Adrenal gland (tissue), 12 donors: ENCODE measurements around the gene ARHGEF38. TPM values are rescaled to one million over a fixed set of nuclear protein-coding genes. Genes with fewer than 3 reads are reported as not detected.

Experiments used
- DNase-seq, 7 donors: peaks; one replicate each; pipeline ENCODE4 v3.0.0-alpha.2; 2019 to 2020
- H3K27ac ChIP-seq, 5 donors: fragments of 200-600 bp; sonication (generic) in 4 of 5; 1 replicate in 3 of 5; 2 replicates in 2 of 5; pipeline versions ENCODE4 v1.5.1 to v1.8.0; 2016 to 2020; ENCODE audit warnings: mild to moderate bottlenecking in 1 of 5
- H3K27me3 ChIP-seq: fragments of 200-600 bp; 2 replicates; pipeline ENCODE4 v1.8.0; 2021
- H3K36me3 ChIP-seq, 2 donors: fragments of 200-600 bp; replicated peaks in 1 of 2; 1 replicate in 1 of 2; 2 replicates in 1 of 2; pipeline versions ENCODE4 v1.5.1 to v1.8.0; 2018 to 2022
- H3K4me1 ChIP-seq, 2 donors: fragments of 200-600 bp; replicated peaks in 1 of 2; 1 replicate in 1 of 2; 2 replicates in 1 of 2; pipeline versions ENCODE4 v1.5.1 to v1.8.0; 2018 to 2021
- H3K4me3 ChIP-seq, 4 donors: fragments of 200-600 bp; sonication (generic) in 3 of 4; one replicate each; pipeline ENCODE4 v1.5.1; 2016 to 2018
- H3K9me3 ChIP-seq, 3 donors: fragments of 200-600 bp; sonication (generic) in 1 of 3; replicated peaks in 1 of 3; 1 replicate in 2 of 3; 2 replicates in 1 of 3; pipeline versions ENCODE4 v1.5.1 to v1.8.0; 2016 to 2021
- POLR2A ChIP-seq, 2 donors: fragments of 450-650 bp; IDR thresholded peaks; one replicate each; pipeline ENCODE4 v1.6.1; 2017; ENCODE audit warnings: antibody characterized with exemption in 2 of 2, mild to moderate bottlenecking in 2 of 2, moderate library complexity in 1 of 2
- WGBS, 4 donors: extraction: QIAGEN DNeasy Blood & Tissue Kit in 2 of 4; methylation state at CpG; one replicate each; pipeline versions ENCODE4 v1.1.5 to v1.1.7; 2013 to 2017; 5-methylcytosine and 5-hydroxymethylcytosine counted together
- intact Hi-C, 2 donors: fragments of 100-400 bp; cut with DNase I; formaldehyde crosslinking; loops; one replicate each; pipeline versions ENCODE4 v1.14.1 to v1.15.0; 2022 to 2023
- polyA plus RNA-seq, 3 donors: library from polyadenylated mRNA; stranded (reverse); fragments of 200-250 nt in 2 of 3; fragments of 350-450 nt in 1 of 3; fragmentation: Illumina TruSeq in 1 of 3; extraction: RNeasy Lipid Tissue Mini Kit (QIAGEN cat#74804) in 1 of 3; gene quantifications; one replicate each; pipeline ENCODE4 v1.2.3, GENCODE V29; 2013 to 2014
- total RNA-seq, 9 donors: library from RNA; depleted of rRNA in 4 of 9; stranded (reverse); fragments of >200 nt in 4 of 9; fragments of 120-200 nt in 1 of 9; fragmentation: NEBNext Ultra II Directional in 1 of 9; extraction: Animal tissue kit (Norgen Biotek cat#: 25700) in 1 of 9; gene quantifications; one replicate each; pipeline versions ENCODE4 v1.1.0 to v1.2.4, GENCODE V29; 2013 to 2023
- TF ChIP-seq, protein P1 (sequence below), 6 experiments: fragments of 450-650 bp in 4 of 6; fragments of 200-600 bp in 2 of 6; sonication (generic) in 1 of 6; IDR thresholded peaks; 1 replicate in 5 of 6; 2 replicates in 1 of 6; pipeline versions ENCODE4 v1.5.1 to v1.8.0; 2016 to 2021; ENCODE audit warnings: antibody characterized with exemption in 6 of 6, mild to moderate bottlenecking in 2 of 6, moderate library complexity in 1 of 6
- donor health status: healthy with polysubstance abuse.
- donor health status: Bipolar disorder and iron deficiency.
- donor health status: DM: yes; HTN: yes; CAD: no.
- donor health status: DM: no; HTN: no; CAD: no.
- donor health status: DM: no; HTN: no; CAD: no.
- donor health status: DM: yes; HTN: yes; CAD: no.

Gene ARHGEF38
- total and polyA plus RNA-seq, 12 donors = not detected

DNA sequence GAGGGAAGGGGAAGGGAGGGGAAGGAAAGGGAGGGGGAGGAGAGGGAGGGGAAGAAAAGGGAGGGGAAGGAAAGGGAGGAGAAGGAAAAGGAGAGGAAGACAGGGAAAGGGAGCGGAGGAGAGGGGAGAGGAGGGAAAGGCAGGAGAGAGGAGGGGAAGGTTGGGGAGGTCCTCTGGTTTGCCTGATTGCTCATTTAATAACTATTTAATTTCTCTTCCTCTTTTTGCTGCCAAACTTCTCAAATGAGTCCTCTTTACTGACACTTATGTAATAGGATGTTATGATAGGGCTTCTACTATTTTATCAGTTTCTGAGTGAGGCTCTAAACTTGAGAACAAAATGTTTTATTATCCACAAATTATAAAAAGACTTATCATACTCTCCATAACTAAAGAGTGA lies 43.1 kb upstream of the ARHGEF38 start:
- H3K27me3 ChIP-seq = no peaks in the 10 kb centered on the region
- H3K4me3 ChIP-seq = no peak overlapping the region
- H3K27ac ChIP-seq = no peak overlapping the region
- no peaks in the 10 kb centered on the region for H3K36me3 ChIP-seq
- intact Hi-C loops = no loop called here
- WGBS, 4 donors = 83 to 88% (median 85%) methylated on average over 1 of the region's 1 CpG
- H3K9me3 ChIP-seq = no peaks in the 10 kb centered on the region
- DNase-seq = no peak
- H3K4me1 ChIP-seq = no peaks in the 10 kb centered on the region
- TF ChIP-seq, protein P1, sequence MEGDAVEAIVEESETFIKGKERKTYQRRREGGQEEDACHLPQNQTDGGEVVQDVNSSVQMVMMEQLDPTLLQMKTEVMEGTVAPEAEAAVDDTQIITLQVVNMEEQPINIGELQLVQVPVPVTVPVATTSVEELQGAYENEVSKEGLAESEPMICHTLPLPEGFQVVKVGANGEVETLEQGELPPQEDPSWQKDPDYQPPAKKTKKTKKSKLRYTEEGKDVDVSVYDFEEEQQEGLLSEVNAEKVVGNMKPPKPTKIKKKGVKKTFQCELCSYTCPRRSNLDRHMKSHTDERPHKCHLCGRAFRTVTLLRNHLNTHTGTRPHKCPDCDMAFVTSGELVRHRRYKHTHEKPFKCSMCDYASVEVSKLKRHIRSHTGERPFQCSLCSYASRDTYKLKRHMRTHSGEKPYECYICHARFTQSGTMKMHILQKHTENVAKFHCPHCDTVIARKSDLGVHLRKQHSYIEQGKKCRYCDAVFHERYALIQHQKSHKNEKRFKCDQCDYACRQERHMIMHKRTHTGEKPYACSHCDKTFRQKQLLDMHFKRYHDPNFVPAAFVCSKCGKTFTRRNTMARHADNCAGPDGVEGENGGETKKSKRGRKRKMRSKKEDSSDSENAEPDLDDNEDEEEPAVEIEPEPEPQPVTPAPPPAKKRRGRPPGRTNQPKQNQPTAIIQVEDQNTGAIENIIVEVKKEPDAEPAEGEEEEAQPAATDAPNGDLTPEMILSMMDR (IDR thresholded peaks at IDR 0.05) = no peak
- TF ChIP-seq POLR2A (IDR thresholded peaks at IDR 0.05) = no peak

- H3K27ac ChIP-seq = no peak overlapping the region
- no peak overlapping the region for H3K4me3 ChIP-seq
- WGBS, 4 donors = 37 to 45% (median 43%) methylated on average over 1 of the region's 1 CpG
- H3K4me1 ChIP-seq = no peaks in the 10 kb centered on the region
- DNase-seq = no peak
- no peaks in the 10 kb centered on the region for H3K27me3 ChIP-seq
- intact Hi-C loops = no loop called here
- no peaks in the 10 kb centered on the region for H3K9me3 ChIP-seq
- H3K36me3 ChIP-seq = no peaks in the 10 kb centered on the region
- no peak for TF ChIP-seq POLR2A (IDR thresholded peaks at IDR 0.05)
- TF ChIP-seq, protein P1 (IDR thresholded peaks at IDR 0.05) = no peak
Measured at GRCh38 chr4:105509714-105510113, 42.7 kb upstream of the ARHGEF38 start.

DNA sequence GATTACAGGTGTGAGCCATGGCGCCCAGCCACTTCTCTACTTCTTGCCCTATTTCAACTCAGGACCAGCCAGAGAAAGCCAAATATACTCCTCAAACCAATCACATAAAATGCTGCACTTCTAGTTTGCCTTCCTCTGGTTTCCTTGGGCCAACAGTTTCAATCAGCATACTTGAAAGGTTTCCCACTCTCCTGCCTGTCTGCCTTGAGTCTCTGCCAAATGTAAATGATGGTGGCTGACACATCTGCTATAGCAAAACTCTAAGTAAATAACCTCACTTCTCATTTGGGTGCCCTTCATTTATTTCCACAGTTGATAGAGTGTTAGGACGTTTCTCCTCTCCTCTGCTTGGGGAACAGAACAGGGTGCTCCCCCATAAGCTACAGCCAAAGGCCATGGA lies 42.2 kb upstream of the ARHGEF38 start:
- Histone ChIP-seq H3K27me3 (no peaks in the 10 kb centered on the region), H3K9me3 (no peaks in the 10 kb centered on the region), H3K27ac (no peak overlapping the region), H3K4me3 (no peak overlapping the region), H3K36me3 (no peaks in the 10 kb centered on the region), H3K4me1 (no peaks in the 10 kb centered on the region)
- WGBS, 4 donors = 52 to 72% (median 58%) methylated on average over 2 of the region's 2 CpGs
- DNase-seq = no peak
- intact Hi-C loops = no loop called here
- no peak for TF ChIP-seq POLR2A (IDR thresholded peaks at IDR 0.05)
- TF ChIP-seq, protein P1 (IDR thresholded peaks at IDR 0.05) = no peak

DNA sequence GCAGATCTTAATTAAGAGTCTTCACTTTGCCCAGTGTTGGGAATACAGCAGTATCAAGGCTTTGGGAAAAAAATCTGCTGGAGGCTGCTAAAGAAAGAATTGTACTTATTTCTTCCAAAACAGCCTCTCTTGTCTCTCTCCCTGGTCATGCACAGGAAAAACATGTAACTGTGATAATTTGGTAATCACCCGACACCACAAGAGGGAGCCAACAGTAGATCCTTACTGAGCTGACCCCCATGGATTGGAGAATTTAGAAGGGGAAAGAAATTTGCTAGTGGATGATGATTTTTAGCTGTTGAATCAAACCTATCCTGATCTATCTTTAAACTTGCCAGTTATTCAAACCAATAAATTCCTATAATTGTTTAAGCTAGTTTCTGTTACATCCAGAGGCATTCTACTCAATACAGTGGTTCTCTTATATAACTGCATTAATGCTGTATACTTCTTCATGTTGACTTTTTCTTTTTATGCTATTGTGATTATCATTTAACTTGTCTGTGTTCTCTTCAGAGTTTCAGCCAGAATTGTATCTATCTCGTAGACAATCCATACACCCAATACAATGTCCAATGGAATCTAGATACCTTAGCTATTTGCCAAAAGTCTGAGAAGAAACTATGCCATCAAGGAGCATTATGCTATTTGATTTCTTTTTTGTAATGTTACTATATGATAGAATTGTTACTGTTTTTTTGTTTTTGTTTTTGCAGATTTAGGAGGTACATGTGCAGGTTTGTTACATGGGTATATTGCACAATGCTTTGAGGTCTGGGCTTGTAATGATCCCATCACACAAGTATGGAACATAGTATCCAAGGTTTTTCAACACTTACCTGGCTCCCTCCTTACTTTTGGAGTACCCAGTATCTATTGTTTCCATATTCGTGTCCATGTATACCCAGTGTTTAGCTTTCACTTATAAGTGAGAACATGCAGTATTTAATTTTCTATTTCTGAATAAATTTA lies 31.3 kb upstream of the ARHGEF38 start:
- no peak for TF ChIP-seq POLR2A (IDR thresholded peaks at IDR 0.05)
- TF ChIP-seq, protein P1 (IDR thresholded peaks at IDR 0.05) = peak; percentile 24 to 59 (median 50)
- peak in 3 of 7 donors; percentile 14 to 42 (median 31) for DNase-seq
- Histone ChIP-seq H3K27ac (no peak overlapping the region), H3K4me1 (no peaks in the 10 kb centered on the region), H3K9me3 (no peaks in the 10 kb centered on the region), H3K4me3 (no peak overlapping the region), H3K27me3 (no peaks in the 10 kb centered on the region), H3K36me3 (no peaks in the 10 kb centered on the region)
- 17 to 21% (median 18%) methylated on average over 3 of the region's 3 CpGs for WGBS, 4 donors
- intact Hi-C loops = no loop called here
